Activated CD8-positive, alpha-beta T cell treated with anti-CD3 and anti-CD28 coated beads for 36 hours (primary cell): ENCODE measurements around the gene NKAIN2. TPM values are rescaled to one million over a fixed set of nuclear protein-coding genes. Genes with fewer than 3 reads are reported as not detected.
"Not testable (repeated sequence)": the region's sequence is repeated elsewhere in the genome, so short reads cannot be mapped to it uniquely, and the experiment has no call there.

Source experiments
- ATAC-seq: fragments of 200-7000 bp; cut with Tn5 transposase; one replicate; pipeline ENCODE4 v1.10.0; 2021; ENCODE audit warnings: mild to moderate bottlenecking, moderate library complexity
- CTCF ChIA-PET: fragments of 350-600 bp; sonication (Branson Sonifier 250); formaldehyde crosslinking; loops from one replicate; lab custom pipeline; 2021; ENCODE audit warnings: antibody characterized with exemption; lab: Charles Lee
- POLR2A ChIA-PET: fragments of 350-600 bp; sonication (Branson Sonifier 250); formaldehyde crosslinking; loops from one replicate; lab custom pipeline; 2021; ENCODE audit warnings: antibody characterized with exemption; lab: Charles Lee
- DNase-seq: peaks from one replicate; pipeline ENCODE4 v3.0.0-alpha.2; 2020
- H3K27ac Mint-ChIP-seq: one replicate; pipeline ENCODE4 v1.8.0; 2021; ENCODE audit warnings: mild to moderate bottlenecking, mixed read lengths
- H3K27me3 Mint-ChIP-seq: one replicate; pipeline ENCODE4 v1.8.0; 2021; ENCODE audit warnings: mixed read lengths
- H3K36me3 Mint-ChIP-seq: one replicate; pipeline ENCODE4 v1.8.0; 2021; ENCODE audit warnings: low read depth, mixed read lengths
- H3K4me1 Mint-ChIP-seq: one replicate; pipeline ENCODE4 v1.8.0; 2021; ENCODE audit warnings: low read depth, mixed read lengths
- H3K4me3 Mint-ChIP-seq: one replicate; pipeline ENCODE4 v1.8.0; 2021; ENCODE audit warnings: mild to moderate bottlenecking, moderate library complexity, mixed read lengths
- H3K9me3 Mint-ChIP-seq: one replicate; pipeline ENCODE4 v1.8.0; 2021; ENCODE audit warnings: mixed read lengths
- CTCF ChIP-seq: fragments of 200-600 bp; IDR thresholded peaks from one replicate; pipeline ENCODE4 v1.8.0; 2022; ENCODE audit warnings: antibody characterized with exemption, mild to moderate bottlenecking
- intact Hi-C: fragments of 100-400 bp; cut with micrococcal nuclease; formaldehyde crosslinking; loops from one replicate; pipeline ENCODE4 v1.10.0; 2022
- total RNA-seq, 2 experiments: library from RNA; stranded (reverse); gene quantifications; one replicate each; pipeline ENCODE4 v1.2.3, GENCODE V29; 2021

Gene NKAIN2
- total RNA-seq, 2 experiments from 2014 or later, result not detected

GRCh38 chr6:124561635-124562130 is 758.0 kb downstream of the NKAIN2 start:
- TF ChIP-seq CTCF, result no peak
- Mint-ChIP-seq H3K9me3 (no peaks in the 10 kb centered on the region), H3K36me3 (no peaks in the 10 kb centered on the region), H3K27ac (no peak overlapping the region), H3K27me3 (no peaks in the 10 kb centered on the region), H3K4me3 (no peak overlapping the region), H3K4me1 (no peaks in the 10 kb centered on the region)
- ChIA-PET CTCF (no interaction called here), POLR2A (no interaction called here)
- DNase-seq, result no peak
- intact Hi-C loops, result no loop called here
- no peak for ATAC-seq

GRCh38 chr6:124564125-124564524 is 760.5 kb downstream of the NKAIN2 start:
- H3K27me3 Mint-ChIP-seq, intact Hi-C loops, ATAC-seq, CTCF ChIA-PET, POLR2A ChIA-PET, H3K9me3 Mint-ChIP-seq, DNase-seq, H3K4me1 Mint-ChIP-seq, H3K36me3 Mint-ChIP-seq, H3K4me3 Mint-ChIP-seq, H3K27ac Mint-ChIP-seq: not testable (repeated sequence)

GRCh38 chr6:124567401-124567800 is 763.7 kb downstream of the NKAIN2 start:
- DNase-seq, result no peak
- Mint-ChIP-seq H3K4me1 (no peaks in the 10 kb centered on the region), H3K27ac (no peak overlapping the region), H3K36me3 (no peaks in the 10 kb centered on the region), H3K4me3 (no peak overlapping the region), H3K9me3 (peaks cover 3% of the 10 kb centered on the region), H3K27me3 (no peaks in the 10 kb centered on the region)
- ChIA-PET POLR2A (no interaction called here), CTCF (no interaction called here)
- no peak for ATAC-seq
- no peak for TF ChIP-seq CTCF
- intact Hi-C loops, result no loop called here

GRCh38 chr6:124573953-124574352 is 770.3 kb downstream of the NKAIN2 start:
- Mint-ChIP-seq H3K9me3 (peaks cover 3% of the 10 kb centered on the region), H3K27ac (no peak overlapping the region), H3K4me3 (no peak overlapping the region), H3K27me3 (no peaks in the 10 kb centered on the region), H3K4me1 (no peaks in the 10 kb centered on the region), H3K36me3 (no peaks in the 10 kb centered on the region)
- DNase-seq, result no peak
- ChIA-PET POLR2A (no interaction called here), CTCF (no interaction called here)
- intact Hi-C loops, result no loop called here
- no peak for TF ChIP-seq CTCF
- ATAC-seq, result no peak

- no peaks in the 10 kb centered on the region for H3K27me3 Mint-ChIP-seq
- DNase-seq (no peak), ATAC-seq (no peak)
- intact Hi-C loops, result no loop called here
- no peaks in the 10 kb centered on the region for H3K4me1 Mint-ChIP-seq
- POLR2A ChIA-PET, result no interaction called here
- H3K4me3 Mint-ChIP-seq, result no peak overlapping the region
- H3K9me3 Mint-ChIP-seq, result peaks cover 4% of the 10 kb centered on the region
- no peak for TF ChIP-seq CTCF
- CTCF ChIA-PET, result no interaction called here
- H3K36me3 Mint-ChIP-seq, result no peaks in the 10 kb centered on the region
- H3K27ac Mint-ChIP-seq, result no peak overlapping the region
Measured at GRCh38 chr6:124577734-124578281, 774.1 kb downstream of the NKAIN2 start.
